Suppressor macrophage (primary cell): ENCODE data around the gene ETV2.
"Not testable (repeated sequence)": the region's sequence is repeated elsewhere in the genome, so short reads cannot be mapped to it uniquely, and the experiment has no call there.

Experiments
- DNase-seq, 4 experiments: peaks; one replicate each; pipeline ENCODE4 v3.0.0-alpha.2; 2020 to 2022

Gene ETV2

GRCh38 chr19:35657904-35658700 is 16.6 kb downstream of the ETV2 start:
- DNase-seq = no peak

GRCh38 chr19:35661995-35662340 is 20.4 kb downstream of the ETV2 start:
- DNase-seq = no peak

- DNase-seq = no peak
Observed at GRCh38 chr19:35663981-35664380, 22.4 kb downstream of the ETV2 start.

GRCh38 chr19:35665157-35665556 is 23.6 kb downstream of the ETV2 start:
- no peak for DNase-seq

GRCh38 chr19:35665604-35666003 is 24.1 kb downstream of the ETV2 start:
- no peak for DNase-seq

GRCh38 chr19:35666251-35666913 is 24.8 kb downstream of the ETV2 start, which contains the start of gene UPK1A:
Gene UPK1A (plus strand): TSS chr19:35666517. CDS start chr19:35666813, 296 bp downstream.
- DNase-seq = no peak

- no peak for DNase-seq
Observed at GRCh38 chr19:35669566-35669965, 28.0 kb downstream of the ETV2 start.

- no peak for DNase-seq
Observed at GRCh38 chr19:35669974-35670373, 28.4 kb downstream of the ETV2 start.

GRCh38 chr19:35670686-35671085 is 29.1 kb downstream of the ETV2 start:
- DNase-seq = no peak

GRCh38 chr19:35671818-35672217 is 30.3 kb downstream of the ETV2 start:
- no peak for DNase-seq

- DNase-seq = peak; percentile 32 to 65 (median 45)
Observed at GRCh38 chr19:35673121-35673804, 31.7 kb downstream of the ETV2 start.

- no peak for DNase-seq
Observed at GRCh38 chr19:35675589-35676140, 34.1 kb downstream of the ETV2 start.

GRCh38 chr19:35689836-35690235 is 48.3 kb downstream of the ETV2 start:
- DNase-seq = no peak

- DNase-seq = not testable (repeated sequence)
Observed at GRCh38 chr19:35691106-35691505, 49.6 kb downstream of the ETV2 start.

GRCh38 chr19:35692010-35692409 is 50.5 kb downstream of the ETV2 start:
- DNase-seq = no peak

GRCh38 chr19:35693422-35693821 is 51.9 kb downstream of the ETV2 start:
- no peak for DNase-seq

GRCh38 chr19:35693835-35694599 is 52.5 kb downstream of the ETV2 start:
- DNase-seq = peak; percentile 89 to 93 (median 92)
